Subcutaneous abdominal adipose tissue (tissue), 5 donors: Measurements from ENCODE around the gene LNPEP.

Source experiments
- H3K27ac ChIP-seq: one replicate; pipeline ENCODE4 v1.7.0; 2013; ENCODE audit warnings: low read depth, mild to moderate bottlenecking, inconsistent platforms, low read length, moderate library complexity
- H3K27me3 ChIP-seq, 5 donors: one replicate each; pipeline ENCODE4 v1.7.0; 2013; ENCODE audit warnings: low read length in 5 of 5, inconsistent platforms in 1 of 5; ENCODE audit not compliant: control insufficient read depth in 5 of 5, insufficient read depth in 4 of 5
- H3K36me3 ChIP-seq, 5 donors: one replicate each; pipeline ENCODE4 v1.7.0; 2013; ENCODE audit warnings: low read length in 5 of 5; ENCODE audit not compliant: control insufficient read depth in 5 of 5, insufficient read depth in 5 of 5
- H3K4me1 ChIP-seq, 5 donors: one replicate each; pipeline ENCODE4 v1.7.0; 2013; ENCODE audit warnings: low read length in 5 of 5, mild to moderate bottlenecking in 3 of 5, moderate library complexity in 1 of 5; ENCODE audit not compliant: control insufficient read depth in 5 of 5, insufficient read depth in 5 of 5
- H3K4me3 ChIP-seq, 5 donors: one replicate each; pipeline ENCODE4 v1.7.0; 2013; ENCODE audit warnings: low read length in 5 of 5, low read depth in 1 of 5
- H3K9ac ChIP-seq, 5 donors: one replicate each; pipeline ENCODE4 v1.7.0; 2013; ENCODE audit warnings: low read length in 5 of 5, mild to moderate bottlenecking in 4 of 5, moderate library complexity in 3 of 5
- H3K9me3 ChIP-seq, 5 donors: one replicate each; pipeline ENCODE4 v1.7.0; 2013; ENCODE audit warnings: low read length in 5 of 5; ENCODE audit not compliant: control insufficient read depth in 5 of 5
- donor health status: healthy.
- donor health status: healthy.
- donor health status: healthy.
- donor health status: healthy.
- donor health status: healthy.

LNPEP gene

GRCh38 chr5:96935559-96936430, at the start of gene LNPEP:
LNPEP (plus strand) TSS chr5:96936080; CDS start chr5:96936156, 76 bp downstream.
- H3K36me3 ChIP-seq = no peaks in the 10 kb centered on the region
- H3K4me3 ChIP-seq = peak within 1 kb of the TSS; percentile 83 to 99 (median 97)
- H3K27me3 ChIP-seq = no peaks in the 10 kb centered on the region
- H3K4me1 ChIP-seq = peaks cover 3 to 58% (median 55%) of the 10 kb centered on the region in 5 donors
- H3K9me3 ChIP-seq = no peaks in the 10 kb centered on the region
- peak within 1 kb of the TSS; percentile 57 to 95 (median 92) for H3K9ac ChIP-seq
- peak within 1 kb of the TSS; percentile 91 for H3K27ac ChIP-seq

- no peak overlapping the region for H3K27ac ChIP-seq
- no peak overlapping the region for H3K4me3 ChIP-seq
- H3K4me1 ChIP-seq = peaks cover 0 to 6% (median 2%) of the 10 kb centered on the region in 5 donors
- H3K9ac ChIP-seq = no peak overlapping the region
- no peaks in the 10 kb centered on the region for H3K27me3 ChIP-seq
- H3K36me3 ChIP-seq = peaks cover 21 to 43% (median 29%) of the 10 kb centered on the region in 5 donors
- H3K9me3 ChIP-seq = no peaks in the 10 kb centered on the region
Observed at GRCh38 chr5:96893342-96893741, 42.5 kb upstream of the LNPEP start.

- H3K27ac ChIP-seq = no peak overlapping the region
- H3K9me3 ChIP-seq = no peaks in the 10 kb centered on the region
- H3K4me1 ChIP-seq = peaks cover 0 to 6% (median 2%) of the 10 kb centered on the region in 5 donors
- H3K36me3 ChIP-seq = peaks cover 22 to 42% (median 31%) of the 10 kb centered on the region in 5 donors
- H3K9ac ChIP-seq = peak overlapping the region in 1 of 5 donors; percentile 24
- no peaks in the 10 kb centered on the region for H3K27me3 ChIP-seq
- peak overlapping the region in 2 of 5 donors; percentile 17 to 44 for H3K4me3 ChIP-seq
Observed at GRCh38 chr5:96896276-96896675, 39.6 kb upstream of the LNPEP start.

GRCh38 chr5:96896806-96897205, 39.1 kb upstream of the LNPEP start:
- Histone ChIP-seq H3K27me3 (no peaks in the 10 kb centered on the region), H3K36me3 (peaks cover 26 to 43% (median 30%) of the 10 kb centered on the region in 5 donors), H3K4me3 (peak overlapping the region in 2 of 5 donors; percentile 17 to 44), H3K9ac (no peak overlapping the region), H3K9me3 (no peaks in the 10 kb centered on the region), H3K4me1 (peaks cover 0 to 6% (median 2%) of the 10 kb centered on the region in 5 donors), H3K27ac (no peak overlapping the region)

- Histone ChIP-seq H3K36me3 (peaks cover 23 to 35% (median 30%) of the 10 kb centered on the region in 5 donors), H3K9me3 (no peaks in the 10 kb centered on the region), H3K27me3 (no peaks in the 10 kb centered on the region), H3K27ac (no peak overlapping the region), H3K9ac (no peak overlapping the region), H3K4me1 (peaks cover 0 to 9% (median 2%) of the 10 kb centered on the region in 5 donors), H3K4me3 (no peak overlapping the region)
Observed at GRCh38 chr5:96901384-96901783, 34.5 kb upstream of the LNPEP start.

GRCh38 chr5:96901841-96902240, 34.0 kb upstream of the LNPEP start:
- peaks cover 0 to 9% (median under 1%) of the 10 kb centered on the region in 5 donors for H3K4me1 ChIP-seq
- peaks cover 21 to 35% (median 27%) of the 10 kb centered on the region in 5 donors for H3K36me3 ChIP-seq
- no peaks in the 10 kb centered on the region for H3K27me3 ChIP-seq
- no peaks in the 10 kb centered on the region for H3K9me3 ChIP-seq
- no peak overlapping the region for H3K4me3 ChIP-seq
- H3K27ac ChIP-seq = no peak overlapping the region
- H3K9ac ChIP-seq = no peak overlapping the region

- Histone ChIP-seq H3K27ac (no peak overlapping the region), H3K9ac (no peak overlapping the region), H3K36me3 (peaks cover 18 to 35% (median 28%) of the 10 kb centered on the region in 5 donors)
Observed at GRCh38 chr5:96902876-96903275, 33.0 kb upstream of the LNPEP start.

GRCh38 chr5:96903300-96903699, 32.6 kb upstream of the LNPEP start:
- Histone ChIP-seq H3K9ac (no peak overlapping the region), H3K36me3 (peaks cover 18 to 35% (median 30%) of the 10 kb centered on the region in 5 donors), H3K4me3 (no peak overlapping the region), H3K9me3 (no peaks in the 10 kb centered on the region), H3K27me3 (no peaks in the 10 kb centered on the region), H3K27ac (no peak overlapping the region), H3K4me1 (peaks cover 0 to 9% (median 0%) of the 10 kb centered on the region in 5 donors)

More at GRCh38 chr5:96902876-96903275, 33.0 kb upstream of the LNPEP start:
- Histone ChIP-seq H3K4me3 (no peak overlapping the region), H3K4me1 (peaks cover 0 to 9% (median 0%) of the 10 kb centered on the region in 5 donors), H3K9me3 (no peaks in the 10 kb centered on the region), H3K27me3 (no peaks in the 10 kb centered on the region)

- H3K27me3 ChIP-seq = no peaks in the 10 kb centered on the region
- H3K9ac ChIP-seq = no peak overlapping the region
- no peak overlapping the region for H3K4me3 ChIP-seq
- H3K27ac ChIP-seq = no peak overlapping the region
- no peaks in the 10 kb centered on the region for H3K9me3 ChIP-seq
- H3K36me3 ChIP-seq = peaks cover 18 to 38% (median 32%) of the 10 kb centered on the region in 5 donors
- peaks cover 0 to 9% (median 0%) of the 10 kb centered on the region in 5 donors for H3K4me1 ChIP-seq
Observed at GRCh38 chr5:96904054-96904931, 31.6 kb upstream of the LNPEP start.
